HG02885 (cell line): ENCODE measurements around the gene INMT.

Experiments used
- ATAC-seq: cut with Tn5 transposase; IDR thresholded peaks from one replicate; pipeline ENCODE4 v1.9.1; 2021; ENCODE audit warnings: mild to moderate bottlenecking; ENCODE audit not compliant: unreplicated experiment, poor library complexity

The INMT gene

DNA sequence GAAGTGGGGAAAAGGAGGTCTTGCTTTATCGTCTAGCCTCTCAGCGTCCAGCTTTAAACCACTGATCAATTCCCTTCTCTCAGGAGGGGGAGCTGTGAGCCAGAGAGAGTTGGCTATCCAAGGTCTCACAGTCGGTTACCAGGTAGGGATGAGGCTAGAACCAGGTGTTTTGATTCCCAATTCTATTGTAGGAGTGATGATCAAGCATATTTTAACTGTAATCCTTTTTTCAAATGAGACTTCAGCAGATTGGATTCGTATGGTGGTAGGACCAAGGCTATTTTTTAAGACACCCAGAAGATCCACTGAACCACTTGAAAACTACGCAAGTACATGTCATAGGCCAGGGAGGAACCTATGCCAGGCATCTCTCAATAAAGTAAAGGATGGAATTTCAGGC lies 27.6 kb downstream of the INMT start:
- ATAC-seq, result no peak

DNA sequence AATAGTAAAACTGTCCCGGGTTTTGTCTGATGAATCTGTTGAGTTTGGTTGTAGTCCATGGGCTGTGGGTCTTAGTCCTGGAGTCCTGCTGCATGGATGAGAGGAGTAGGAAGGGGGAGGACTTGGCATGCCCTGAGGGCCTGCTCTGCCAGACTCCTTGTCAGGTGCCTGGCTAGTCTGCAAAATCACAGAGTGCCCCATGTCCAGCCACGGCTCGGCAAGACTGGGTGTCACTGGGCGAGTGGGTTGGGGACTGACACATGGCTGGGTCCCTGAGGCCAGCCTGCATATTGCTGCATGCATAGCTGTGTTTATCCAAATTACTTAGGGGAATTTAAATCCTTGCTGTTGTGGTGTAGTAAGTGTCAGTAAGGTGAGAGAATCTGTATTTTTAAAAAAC lies 29.0 kb downstream of the INMT start:
- ATAC-seq, result no peak

DNA sequence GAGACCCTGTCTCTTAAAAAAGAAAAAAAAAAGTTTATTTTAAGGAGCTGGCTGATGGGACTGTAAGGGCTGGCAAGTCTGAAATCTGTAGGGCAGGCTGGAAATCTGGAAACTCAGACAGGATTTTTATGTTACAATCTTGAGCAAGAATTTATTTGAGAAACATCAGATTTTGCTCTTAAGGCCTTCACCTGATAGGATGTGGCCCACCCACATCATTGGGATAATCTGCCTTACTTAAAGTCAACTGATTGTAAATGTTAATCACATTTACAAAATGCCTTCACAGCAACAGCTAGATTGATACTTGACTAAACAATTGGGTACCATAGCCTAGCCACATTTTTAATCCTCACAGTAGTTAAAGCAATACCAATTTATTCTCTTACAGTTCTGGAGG lies 30.8 kb downstream of the INMT start:
- no peak for ATAC-seq

DNA sequence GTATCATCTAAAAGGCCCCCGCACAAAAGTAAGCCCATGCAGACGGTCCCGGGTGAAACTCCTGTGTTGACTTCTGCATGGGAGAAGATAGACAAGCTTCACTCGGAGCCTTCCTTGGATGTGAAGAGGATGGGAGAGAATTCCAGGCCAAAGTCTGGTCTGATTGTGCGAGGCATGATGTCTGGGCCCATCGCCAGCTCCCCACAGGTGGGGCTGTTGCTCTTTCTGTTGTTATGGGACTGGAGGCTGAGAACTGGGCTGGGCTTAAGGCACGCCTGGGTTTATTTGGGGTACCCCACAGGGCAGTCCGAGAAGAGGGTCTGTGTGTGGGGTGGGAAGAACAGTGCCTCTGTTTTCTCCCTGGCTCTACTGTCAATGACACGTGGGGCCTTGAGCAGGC lies 33.9 kb downstream of the INMT start:
- no peak for ATAC-seq

DNA sequence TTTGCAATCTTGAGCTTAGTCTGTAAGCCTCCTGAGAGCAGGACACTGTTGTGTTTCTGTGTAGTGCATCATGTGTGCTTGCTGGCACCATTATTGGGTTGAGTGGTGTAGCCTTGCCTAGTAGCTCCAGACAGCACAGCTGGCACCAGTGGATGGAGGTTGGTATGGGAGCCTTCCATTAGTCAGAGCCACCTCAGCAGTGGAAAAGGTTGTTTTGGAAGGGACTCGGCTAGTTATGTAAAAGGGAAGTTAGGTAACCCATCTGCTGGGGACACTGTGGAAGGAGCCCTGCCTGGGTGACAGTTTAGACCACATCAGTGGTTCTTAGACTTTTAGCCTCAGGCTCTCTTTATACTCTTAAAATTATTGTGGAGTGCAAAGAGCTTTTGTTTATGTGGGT lies 35.6 kb downstream of the INMT start:
- no peak for ATAC-seq

DNA sequence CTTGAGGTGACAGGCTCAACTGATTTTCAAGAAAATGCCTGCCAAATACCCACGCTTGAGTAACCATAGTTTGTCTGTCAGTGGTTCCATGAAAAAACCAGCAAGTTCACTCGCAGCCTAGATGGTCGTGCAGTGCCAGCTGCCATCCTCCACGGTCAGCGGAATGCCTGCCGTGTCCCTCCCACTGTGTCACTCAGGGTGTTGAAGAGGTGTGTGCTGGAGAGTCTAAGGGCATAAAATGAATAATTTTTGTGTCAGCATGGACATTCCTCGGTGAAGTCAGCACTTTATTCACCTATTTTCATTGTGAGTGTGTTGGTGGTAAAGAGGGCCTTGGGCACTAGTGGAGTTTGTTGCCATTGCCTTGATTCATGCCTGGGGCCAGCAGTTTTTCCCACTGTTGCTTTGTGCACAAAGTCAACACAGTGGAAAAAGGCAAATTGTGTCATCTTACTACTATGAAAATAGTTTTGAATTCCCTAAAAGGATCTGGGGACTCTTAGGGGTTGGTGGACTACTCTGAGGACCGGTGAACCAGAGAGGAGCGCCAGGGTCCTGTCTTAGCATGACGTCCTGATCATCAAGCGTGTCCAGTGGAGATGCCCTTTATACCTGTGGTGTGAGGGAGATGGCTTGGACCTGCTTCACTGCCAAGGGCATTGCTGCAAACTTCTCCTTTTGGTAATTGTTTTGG lies 36.9 kb downstream of the INMT start:
- no peak for ATAC-seq

DNA sequence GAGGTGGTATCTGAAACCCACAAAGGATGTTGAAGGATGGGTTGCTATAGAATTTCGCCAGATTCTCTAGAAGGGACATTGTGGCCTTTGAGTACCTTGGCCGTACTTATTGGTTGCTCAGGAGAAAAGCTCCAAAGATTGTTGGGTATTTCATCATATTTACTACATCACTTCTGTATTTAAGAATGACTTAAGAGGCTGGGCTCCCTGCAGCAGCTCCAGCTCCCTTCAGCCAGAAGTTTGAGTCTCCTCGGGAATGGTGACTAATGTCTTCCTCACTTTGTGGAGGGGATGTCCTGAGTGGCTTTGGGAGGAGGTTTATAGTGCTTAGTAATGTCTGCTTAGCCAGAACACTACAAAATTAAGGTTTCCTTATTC lies 37.4 kb downstream of the INMT start:
- no peak for ATAC-seq

DNA sequence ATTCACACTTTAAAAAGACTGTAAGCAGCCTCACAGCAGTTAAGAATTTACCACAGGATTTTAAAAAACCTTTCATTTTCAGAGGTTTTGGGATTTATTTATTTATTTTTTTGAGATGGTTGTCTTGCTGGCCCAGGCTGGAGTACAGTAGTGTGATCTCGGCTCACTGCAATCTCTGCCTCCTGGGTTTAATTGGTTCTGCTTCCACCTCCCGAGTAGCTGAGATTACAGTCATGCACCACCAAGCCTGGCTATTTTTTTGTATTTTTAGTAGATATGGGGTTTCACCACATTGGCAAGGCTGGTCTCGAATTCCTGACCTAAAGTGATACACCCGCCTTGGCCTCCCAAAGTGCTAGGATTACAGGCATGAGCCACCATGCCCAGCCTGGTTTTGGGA lies 38.4 kb downstream of the INMT start:
- ATAC-seq, result no peak

DNA sequence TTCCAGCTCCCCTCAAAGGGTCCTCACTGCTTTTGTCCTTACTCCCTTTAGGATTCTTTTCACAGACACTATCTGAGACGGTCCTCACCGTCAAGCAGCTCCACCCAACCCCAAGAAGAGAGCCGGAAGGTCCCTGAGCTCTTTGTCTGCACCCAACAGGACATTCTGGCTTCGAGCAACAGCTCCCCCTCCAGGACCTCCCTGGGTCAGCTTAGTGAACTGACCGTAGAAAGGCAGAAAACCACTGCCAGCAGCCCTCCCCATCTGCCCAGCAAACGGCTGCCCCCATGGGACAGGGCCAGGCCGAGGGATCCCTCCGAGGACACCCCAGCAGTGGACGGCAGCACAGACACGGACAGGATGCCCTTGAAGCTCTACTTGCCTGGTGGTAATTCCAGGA lies 39.2 kb downstream of the INMT start:
- no peak for ATAC-seq

DNA sequence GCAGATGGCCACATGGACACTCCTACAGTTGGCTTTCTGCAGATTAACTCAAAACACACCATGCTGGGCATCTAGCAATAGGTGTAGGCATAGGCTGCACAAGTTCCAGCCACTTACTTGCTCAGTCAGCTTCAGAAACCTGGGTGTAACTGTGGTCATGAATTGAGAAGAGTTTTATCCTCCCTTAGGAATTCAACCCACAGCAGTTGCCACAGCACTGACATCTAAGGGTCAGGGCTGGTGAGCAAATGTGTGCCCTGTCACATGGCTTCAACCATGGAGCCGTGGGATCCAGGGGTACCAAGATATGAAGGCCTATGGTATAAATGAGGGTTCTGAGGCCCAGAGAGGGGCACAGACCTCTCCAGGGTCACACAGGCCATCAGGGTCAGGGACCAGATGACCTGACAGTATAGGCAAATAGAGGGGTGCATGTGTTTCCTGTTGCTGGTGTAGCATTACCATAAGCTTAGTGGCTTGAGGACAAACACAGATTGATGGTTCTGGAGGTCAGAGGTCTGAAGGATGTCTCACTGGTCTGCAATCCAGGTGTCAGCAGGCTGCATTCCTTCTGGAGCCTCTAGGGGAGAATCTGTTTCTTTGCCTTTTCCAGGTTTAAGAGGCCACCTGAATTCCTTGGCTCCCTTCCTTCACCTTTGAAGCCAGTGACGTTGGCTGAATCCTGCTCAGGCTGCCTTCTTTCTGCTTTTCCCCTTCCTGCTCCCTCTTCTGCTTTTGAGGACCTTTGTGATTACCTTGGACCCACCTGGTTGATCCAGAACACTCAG lies 43.4 kb downstream of the INMT start:
- ATAC-seq, result no peak

DNA sequence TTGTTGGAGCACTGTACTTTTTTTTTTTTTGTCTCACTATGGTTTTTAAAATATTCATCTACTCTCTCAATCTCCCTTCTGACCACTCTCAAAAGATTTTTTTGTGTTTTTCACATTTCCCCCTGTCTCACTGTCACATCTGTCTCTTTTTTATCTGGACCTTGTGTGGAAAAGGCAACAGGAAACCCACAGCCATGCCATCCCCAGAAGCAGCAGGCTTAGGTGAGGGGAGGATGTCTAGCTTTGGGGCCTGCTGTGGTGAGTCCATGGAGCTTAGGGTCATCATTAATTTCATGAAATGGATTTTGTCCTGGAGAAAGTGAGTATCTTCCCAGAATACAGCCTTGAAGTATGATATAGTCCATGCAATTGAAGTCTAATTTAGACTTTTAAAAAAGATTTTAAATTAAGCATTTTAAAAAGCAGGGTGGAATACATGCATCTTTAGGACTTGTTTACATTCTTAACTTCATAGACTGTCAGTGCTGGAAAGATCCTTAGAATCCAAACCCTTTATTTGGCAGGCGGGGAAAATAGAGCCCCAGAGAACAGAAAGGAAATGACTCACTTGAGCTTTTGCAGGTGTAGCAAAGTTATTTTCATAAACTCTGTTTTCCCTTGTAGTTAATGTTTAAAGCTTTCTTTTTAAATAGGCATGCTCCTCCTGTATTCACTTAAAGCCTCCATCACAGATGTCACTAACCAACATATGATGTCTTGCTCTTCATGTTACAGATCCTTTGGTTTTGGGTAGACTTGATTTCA lies 44.4 kb downstream of the INMT start:
- ATAC-seq, result no peak

DNA sequence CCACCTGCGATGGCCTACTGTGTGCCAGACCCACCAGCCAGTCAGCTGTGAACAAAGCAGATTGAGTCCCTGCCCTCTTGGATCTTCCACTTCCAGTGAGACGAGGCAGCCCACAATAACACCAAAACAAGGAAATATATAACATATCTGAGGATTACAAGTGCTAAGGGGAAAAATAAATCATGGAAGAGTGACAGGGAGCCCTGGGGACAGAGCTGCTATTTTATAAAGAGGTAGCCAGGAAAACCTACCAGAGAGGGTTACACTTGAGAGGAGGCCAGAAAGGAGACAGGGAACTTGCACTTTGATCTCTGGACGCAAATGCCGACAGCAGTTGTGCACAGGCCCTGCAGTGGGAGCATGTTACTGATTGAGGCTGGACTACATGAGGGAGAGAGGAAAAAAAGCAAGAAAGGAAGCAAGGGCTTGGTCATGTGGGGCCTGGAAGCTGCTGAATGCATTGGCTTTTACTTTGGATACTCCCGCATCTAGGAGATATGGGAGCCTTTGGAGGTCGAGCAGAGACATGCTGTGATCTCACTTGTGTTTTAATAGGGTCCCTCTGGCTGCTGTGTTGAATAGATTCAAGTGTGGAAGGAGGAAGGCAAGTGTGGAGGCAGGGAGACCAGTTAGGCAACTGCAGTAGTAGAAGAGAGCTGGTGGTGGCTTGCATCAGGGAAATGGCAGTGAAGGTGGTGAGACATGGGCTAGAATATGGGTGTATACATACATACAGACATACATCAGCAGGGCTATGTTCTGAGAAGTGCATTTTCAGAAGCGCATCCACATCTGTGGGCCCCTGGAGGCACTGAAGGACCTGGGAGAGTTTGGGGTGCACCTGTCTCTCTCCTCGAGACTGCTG lies 45.5 kb downstream of the INMT start:
- no peak for ATAC-seq

DNA sequence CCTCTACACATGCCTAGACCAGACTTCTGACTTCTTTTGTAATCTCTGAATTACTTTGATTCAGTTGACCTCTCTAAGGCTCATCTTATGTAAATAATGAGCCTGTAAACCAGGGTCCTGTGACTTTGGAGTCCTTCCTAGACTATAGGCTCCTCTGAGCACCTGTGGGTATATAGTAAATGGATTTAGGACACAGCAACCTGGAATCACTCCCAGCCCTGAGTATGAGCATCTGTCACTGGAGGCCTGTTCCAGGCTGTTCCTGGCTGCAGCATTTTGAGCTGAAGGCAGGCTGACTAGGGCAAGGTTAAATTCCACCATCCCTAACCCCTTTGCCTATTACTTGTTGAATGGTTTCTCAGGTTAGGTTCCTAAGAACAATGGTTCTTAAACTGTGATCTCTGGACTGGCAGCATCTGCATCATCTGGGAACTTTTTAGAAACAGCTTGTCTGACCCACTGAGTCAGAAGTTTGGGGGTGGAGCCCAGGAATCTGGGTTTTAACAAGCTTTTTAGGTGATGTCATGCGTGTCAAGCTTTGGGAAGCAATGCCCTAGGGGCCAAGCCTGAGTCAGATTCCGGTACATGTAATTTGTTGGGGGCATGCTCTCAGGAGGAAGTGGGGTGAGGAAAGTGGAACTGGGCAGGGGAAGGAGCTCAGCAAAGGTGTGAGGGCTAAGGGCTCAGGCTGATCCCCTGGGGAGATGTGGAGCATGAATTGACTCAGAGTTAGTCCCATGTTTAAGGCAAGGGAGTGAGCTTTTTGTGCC lies 47.5 kb downstream of the INMT start:
- ATAC-seq, result peak; percentile 77

DNA sequence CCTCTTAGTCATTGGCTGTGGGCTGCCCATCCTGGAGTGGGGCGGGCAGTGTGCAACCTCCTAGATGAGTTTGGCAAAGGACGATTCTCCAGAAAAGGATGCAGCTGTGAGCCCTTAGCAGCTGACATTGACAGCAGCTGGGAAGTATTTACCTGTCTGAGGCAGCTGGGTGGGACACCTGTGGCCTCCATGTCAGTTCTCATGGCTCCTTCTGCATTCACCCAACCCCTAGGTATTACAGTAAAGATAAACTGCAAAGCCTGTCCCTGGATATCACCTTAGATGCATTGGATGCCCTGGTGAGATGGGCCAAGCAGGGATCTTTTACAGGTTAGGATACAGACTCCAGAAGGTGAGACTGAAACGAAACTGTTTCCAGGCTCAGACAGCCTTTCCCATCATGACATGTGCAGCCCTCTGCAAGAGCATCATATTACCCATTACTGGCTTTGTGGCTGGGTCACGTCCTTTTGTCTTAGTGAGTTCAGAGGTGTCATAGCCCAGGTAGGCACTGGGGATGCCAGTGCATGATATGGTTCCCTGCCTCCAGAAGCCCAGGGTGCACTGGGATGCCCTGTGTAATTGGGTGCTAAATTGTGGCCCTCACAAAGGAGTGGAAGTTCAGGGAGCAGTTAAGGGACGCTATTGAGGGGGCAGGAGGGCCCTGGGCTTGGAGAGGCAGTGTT lies 48.2 kb downstream of the INMT start:
- no peak for ATAC-seq

DNA sequence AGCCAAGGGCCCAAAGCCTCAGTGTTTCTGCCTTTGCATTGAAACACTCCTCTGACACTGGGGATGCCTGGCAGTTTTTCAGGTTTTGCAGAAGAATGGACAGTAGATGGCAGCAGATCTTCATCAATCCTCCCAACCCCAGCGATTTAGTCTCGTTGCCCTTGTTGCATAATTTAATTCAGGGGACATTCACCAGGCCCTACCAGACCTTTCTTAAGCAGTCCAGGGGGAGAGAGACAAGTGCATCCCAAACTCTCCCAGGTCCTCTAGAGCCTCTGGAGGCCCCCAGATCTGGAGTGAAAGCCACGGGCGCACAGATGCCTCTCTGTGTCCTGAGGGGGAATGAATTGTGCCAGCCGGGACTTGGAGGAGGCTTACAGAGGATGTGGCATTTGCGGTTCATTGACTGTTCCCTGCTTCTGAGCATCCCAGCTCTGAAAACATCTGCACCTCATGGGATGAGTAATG lies 48.9 kb downstream of the INMT start:
- ATAC-seq, result peak; percentile 39

DNA sequence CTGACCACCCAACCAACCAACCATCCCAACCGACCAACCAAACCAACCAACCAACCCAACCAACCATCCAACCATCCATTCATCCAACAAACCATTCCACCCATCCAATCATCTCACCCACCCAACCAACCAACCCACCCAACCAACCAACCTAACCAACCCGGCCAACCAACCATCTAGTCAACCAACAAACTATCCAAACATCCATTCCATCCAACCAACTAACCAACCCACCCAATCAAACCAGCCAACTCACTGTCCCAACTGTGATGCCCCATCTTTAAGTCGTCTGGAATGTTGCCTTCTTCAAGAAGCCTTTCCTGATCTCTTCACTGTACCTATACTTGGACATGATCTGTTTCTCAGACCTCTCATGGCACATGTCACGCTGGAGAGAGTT lies 50.9 kb downstream of the INMT start:
- no peak for ATAC-seq

DNA sequence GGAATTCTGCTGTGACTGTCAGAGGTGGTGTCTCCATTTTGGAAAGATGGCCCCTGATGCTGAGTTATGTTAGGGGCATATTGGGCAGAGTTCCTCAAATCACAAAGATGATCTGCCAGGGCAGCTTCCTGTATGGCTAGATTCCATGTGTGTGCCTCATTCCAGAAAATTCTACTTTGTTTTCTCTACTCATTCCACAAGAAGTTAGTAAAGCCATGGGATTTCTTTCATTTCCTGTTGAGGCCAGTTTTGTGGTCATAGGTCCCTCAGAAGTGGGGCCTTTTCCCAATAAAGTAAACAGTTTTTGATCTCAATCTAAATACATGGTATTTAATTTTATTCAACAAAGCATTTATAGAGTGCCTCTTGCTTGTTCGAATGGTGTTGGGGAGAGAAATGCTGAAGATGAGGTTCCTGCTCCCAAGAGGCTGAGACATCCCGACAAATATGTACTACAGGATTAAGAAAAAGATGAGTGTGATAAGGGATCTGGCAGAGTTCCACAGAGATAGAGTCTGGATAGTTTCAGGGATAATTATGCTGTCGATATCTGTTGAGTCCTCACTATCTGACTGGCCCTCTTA lies 52.2 kb downstream of the INMT start:
- ATAC-seq, result no peak

DNA sequence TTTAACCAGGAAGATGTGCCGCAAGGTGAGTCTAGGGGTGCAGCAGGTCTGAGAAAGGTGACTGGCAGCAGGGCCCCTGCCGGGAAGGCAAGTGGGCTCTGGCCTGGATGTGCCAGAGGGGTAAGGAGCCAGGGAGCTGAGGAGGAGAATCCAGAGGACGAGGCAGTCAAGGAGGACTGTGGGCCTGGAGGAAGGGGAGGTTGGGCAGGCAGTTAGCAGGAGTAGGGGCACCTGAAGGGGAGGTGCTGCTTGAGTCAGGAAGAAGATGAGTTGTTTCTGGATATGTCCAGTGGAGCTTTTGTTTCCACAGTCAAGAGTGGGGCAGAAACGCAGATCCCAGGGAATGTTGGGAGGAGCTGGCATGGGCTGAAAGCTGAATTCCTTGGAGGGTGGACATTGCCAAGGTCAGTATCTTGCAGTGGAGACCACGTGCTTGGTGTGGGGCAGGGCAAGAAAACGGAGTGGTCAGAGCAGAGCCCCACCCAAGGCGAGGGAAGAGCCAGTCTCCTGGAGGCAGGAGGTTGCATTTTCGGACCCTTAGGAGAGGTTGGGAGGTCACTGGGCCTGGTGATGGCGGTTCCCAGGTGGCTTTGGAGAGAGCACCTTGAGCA lies 53.3 kb downstream of the INMT start:
- no peak for ATAC-seq
